ENCODE measurements around the gene VPS33B.

VPS33B gene

GRCh38 chr15:90966262-90966661 is 56.1 kb downstream of the VPS33B start:
- Histone ChIP-seq H3K4me3 (ENCODE audit: low read depth, low read length) (no peak overlapping the region), H3K9me3 (no peaks in the 10 kb centered on the region), H3K27me3 (no peaks in the 10 kb centered on the region), H3K36me3 (peaks cover 94% of the 10 kb centered on the region), H3K4me1 (no peaks in the 10 kb centered on the region)
- DNase-seq, result no peak
- TF ChIP-seq CTCF (IDR thresholded peaks at IDR 0.05; ENCODE audit: low read depth, low read length), result no peak

DNA sequence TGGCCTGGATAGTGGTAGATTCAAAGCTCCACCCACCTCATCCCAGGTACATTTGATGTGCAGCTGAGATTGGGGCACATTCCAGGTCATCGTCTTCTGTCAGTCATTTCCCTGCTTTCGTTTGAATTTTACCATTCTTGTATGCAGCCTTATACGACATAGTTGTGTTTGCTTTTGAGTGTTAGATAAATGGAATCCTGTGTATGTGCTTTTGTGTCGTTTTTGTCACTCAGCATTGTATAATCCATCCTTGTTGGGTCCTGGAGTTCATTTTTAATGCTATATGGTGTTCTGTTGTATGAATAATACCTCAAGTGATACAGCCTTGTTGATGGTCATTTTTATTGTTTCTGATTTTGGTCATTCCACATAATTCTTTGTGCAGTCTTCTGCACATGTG is 60.4 kb downstream of the VPS33B start:
- DNase-seq, result no peak
- Histone ChIP-seq H3K4me1 (peaks cover 3% of the 10 kb centered on the region; the same call in 1 of the 2 replicates), H3K4me3 (ENCODE audit: low read depth, low read length) (no peak overlapping the region), H3K9me3 (no peaks in the 10 kb centered on the region), H3K27me3 (no peaks in the 10 kb centered on the region), H3K36me3 (peaks cover 69% of the 10 kb centered on the region)
- no peak for TF ChIP-seq CTCF (IDR thresholded peaks at IDR 0.05; ENCODE audit: low read depth, low read length)

- no peak for DNase-seq
- H3K4me1 ChIP-seq, result peaks cover 10% of the 10 kb centered on the region
- H3K4me3 ChIP-seq (ENCODE audit: low read depth, low read length), result no peak overlapping the region
- no peak for TF ChIP-seq CTCF (IDR thresholded peaks at IDR 0.05; ENCODE audit: low read depth, low read length)
- H3K27me3 ChIP-seq, result no peaks in the 10 kb centered on the region
- no peaks in the 10 kb centered on the region for H3K9me3 ChIP-seq
- peaks cover 55% of the 10 kb centered on the region for H3K36me3 ChIP-seq
These were observed 61.9 kb downstream of the VPS33B start for GRCh38 chr15:90960298-90961091.

DNA sequence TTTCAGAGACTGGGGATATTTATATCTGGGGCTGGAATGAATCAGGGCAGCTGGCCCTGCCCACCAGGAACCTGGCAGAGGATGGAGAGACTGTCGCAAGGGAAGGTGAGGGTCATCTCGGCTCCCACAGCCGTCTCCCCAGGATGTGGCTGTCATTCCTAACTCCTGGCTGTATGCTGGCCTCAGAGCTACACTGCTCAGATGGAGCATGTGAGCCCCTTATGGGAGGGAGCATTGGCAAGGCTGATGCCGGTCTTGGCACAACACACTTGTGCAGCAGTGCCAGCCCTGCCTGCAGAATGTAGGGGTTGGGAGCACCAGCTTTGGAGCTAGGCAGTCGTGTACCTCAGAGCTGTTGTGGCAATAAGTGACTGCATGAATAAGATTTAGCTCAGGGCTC is 62.5 kb downstream of the VPS33B start:
- DNase-seq, result no peak
- no peak for TF ChIP-seq CTCF (IDR thresholded peaks at IDR 0.05; ENCODE audit: low read depth, low read length)
- Histone ChIP-seq H3K4me3 (ENCODE audit: low read depth, low read length) (no peak overlapping the region), H3K36me3 (peaks cover 49% of the 10 kb centered on the region), H3K9me3 (no peaks in the 10 kb centered on the region), H3K4me1 (peaks cover 10% of the 10 kb centered on the region), H3K27me3 (no peaks in the 10 kb centered on the region)

GRCh38 chr15:90959028-90959595 is 63.3 kb downstream of the VPS33B start:
- DNase-seq, result no peak
- peaks cover 10% of the 10 kb centered on the region for H3K4me1 ChIP-seq
- H3K4me3 ChIP-seq (ENCODE audit: low read depth, low read length), result no peak overlapping the region
- no peak for TF ChIP-seq CTCF (IDR thresholded peaks at IDR 0.05; ENCODE audit: low read depth, low read length)
- no peaks in the 10 kb centered on the region for H3K27me3 ChIP-seq
- H3K36me3 ChIP-seq, result peaks cover 44% of the 10 kb centered on the region
- H3K9me3 ChIP-seq, result no peaks in the 10 kb centered on the region

DNA sequence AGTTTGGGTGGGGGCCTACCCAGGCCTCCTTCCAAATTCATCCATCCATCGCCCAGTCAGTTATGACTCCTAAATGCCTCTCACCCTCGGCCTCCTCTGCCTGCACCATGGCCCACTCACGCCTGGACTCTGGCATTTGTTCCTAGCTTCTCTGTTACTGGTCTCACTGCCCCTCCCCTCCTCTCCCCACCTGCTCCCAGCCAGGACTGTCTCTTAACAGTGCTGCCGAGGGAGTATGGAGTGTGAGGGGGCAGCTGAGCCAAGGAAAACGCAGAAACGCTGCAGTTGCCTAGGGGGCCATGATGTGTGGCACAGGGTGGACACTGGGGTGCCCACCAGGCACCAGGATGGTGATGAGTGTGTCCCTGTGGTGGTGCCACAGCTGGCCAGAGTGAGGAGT is 64.6 kb downstream of the VPS33B start:
- no peaks in the 10 kb centered on the region for H3K9me3 ChIP-seq
- H3K4me3 ChIP-seq (ENCODE audit: low read depth, low read length), result peak overlapping the region; percentile 85
- peaks cover 10% of the 10 kb centered on the region for H3K4me1 ChIP-seq
- peaks cover 39% of the 10 kb centered on the region for H3K36me3 ChIP-seq
- no peak for TF ChIP-seq CTCF (IDR thresholded peaks at IDR 0.05; ENCODE audit: low read depth, low read length)
- H3K27me3 ChIP-seq, result no peaks in the 10 kb centered on the region
- DNase-seq, result no peak
